ENCODE data around the gene ALPK3. TPM values are rescaled to one million over a fixed set of nuclear protein-coding genes. Genes with fewer than 3 reads are reported as not detected.
A peak's percentile ranks its signal among the peaks of the same experiment; 100 is the strongest.
"Not testable (repeated sequence)": the region's sequence is repeated elsewhere in the genome, so short reads cannot be mapped to it uniquely, and the experiment has no call there.

ALPK3 gene
- total RNA-seq, 1 experiment from 2014 or later: 0.11 TPM

DNA sequence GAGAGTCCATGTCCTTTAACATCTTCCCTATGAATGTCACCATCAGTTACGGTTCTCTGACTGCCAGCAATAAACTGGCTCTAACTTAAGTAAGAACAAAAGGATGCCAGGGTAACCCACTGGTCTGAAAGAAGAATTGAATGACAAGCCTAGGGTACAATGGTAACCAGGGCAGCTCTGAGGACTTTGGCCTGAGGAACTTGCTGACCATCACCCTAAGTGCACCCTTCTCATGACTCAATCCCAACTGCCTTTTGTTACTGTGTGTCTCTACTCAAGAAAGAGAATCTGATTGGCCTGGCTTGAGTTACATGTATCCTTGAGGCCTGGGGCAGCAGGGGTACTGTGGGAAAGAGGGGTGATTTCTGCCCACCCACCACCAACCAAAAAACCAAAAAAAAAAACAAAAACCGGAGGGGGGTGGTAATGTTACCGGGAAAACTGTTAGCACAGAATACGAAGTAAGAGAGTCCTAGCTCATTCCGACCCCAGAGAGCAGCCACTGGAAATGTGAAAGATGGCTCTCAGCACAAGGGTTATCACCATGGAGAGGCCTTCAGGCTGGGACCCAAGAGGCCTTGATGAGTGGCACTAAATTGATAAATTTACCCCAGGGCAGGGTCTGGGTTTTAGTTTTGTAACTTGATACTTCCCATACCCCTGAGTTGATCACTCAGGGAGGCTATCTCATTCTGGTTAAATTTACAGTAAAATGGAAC, 58.0 kb downstream of the ALPK3 start:
- DNase-seq (ENCODE audit: low read depth): no peak

GRCh38 chr15:84876269-84876668, 59.1 kb downstream of the ALPK3 start:
- DNase-seq (ENCODE audit: low read depth): no peak

DNA sequence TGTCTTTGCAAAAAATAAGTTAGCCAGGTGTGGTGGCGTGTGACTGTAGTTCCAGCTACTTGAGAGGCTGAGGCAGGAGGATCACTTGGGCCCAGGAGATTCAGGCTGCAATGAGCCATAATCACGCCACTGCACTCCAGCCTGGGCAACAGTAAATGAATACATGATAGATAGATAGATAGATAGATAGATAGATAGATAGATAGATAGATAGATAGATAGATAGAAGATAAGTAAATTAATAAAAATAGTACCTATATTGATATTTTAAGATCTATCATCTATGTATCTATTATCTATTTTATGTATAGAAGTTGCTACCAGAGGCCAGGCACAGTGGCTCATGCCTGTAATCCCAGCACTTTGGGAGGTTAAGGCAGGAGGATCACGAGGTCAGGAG, 60.5 kb downstream of the ALPK3 start:
- DNase-seq (ENCODE audit: low read depth): not testable (repeated sequence)

DNA sequence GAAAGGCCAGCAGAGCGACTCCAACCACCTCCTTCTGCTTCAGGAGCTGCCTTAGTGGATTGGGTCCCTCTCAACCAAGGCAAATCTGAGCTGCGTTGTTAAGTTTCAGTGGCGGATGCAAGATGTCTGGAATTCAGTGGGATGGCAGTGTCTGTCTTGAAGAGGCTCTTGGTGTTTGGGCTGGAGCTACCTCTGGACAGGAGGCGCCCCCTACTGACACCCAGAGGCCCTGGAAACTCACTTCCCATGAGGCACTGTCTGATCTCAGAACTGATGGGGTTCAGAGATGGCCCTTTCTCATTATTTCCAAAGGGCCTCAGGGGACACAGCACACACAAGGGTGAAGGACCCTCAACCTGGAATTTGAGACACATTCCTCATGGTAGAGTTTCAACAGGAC, 61.3 kb downstream of the ALPK3 start:
- peak; percentile 43 for DNase-seq (ENCODE audit: low read depth)

- no peak for DNase-seq (ENCODE audit: low read depth)
These were observed 62.1 kb downstream of the ALPK3 start for GRCh38 chr15:84879088-84879780.

DNA sequence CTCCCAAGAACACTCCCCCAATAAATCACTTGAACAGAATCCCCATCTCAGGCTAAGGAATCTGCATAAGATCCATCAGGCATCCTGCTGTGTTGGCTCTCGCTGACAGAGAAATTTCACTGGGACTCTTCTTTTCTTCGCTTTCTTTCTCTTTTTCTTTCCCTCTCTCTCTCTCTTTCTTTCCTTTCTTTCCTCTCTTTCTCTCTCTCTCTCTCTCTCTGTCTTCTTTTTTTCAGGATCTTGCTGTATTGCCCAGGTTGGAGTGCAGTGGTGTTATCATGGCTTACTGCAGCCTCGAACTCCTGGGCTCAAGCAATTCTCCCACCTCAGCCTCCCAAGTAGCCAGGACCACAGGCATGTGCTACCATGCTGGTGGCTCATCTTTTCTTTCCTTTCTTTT, 62.9 kb downstream of the ALPK3 start:
- DNase-seq (ENCODE audit: low read depth): no peak

DNA sequence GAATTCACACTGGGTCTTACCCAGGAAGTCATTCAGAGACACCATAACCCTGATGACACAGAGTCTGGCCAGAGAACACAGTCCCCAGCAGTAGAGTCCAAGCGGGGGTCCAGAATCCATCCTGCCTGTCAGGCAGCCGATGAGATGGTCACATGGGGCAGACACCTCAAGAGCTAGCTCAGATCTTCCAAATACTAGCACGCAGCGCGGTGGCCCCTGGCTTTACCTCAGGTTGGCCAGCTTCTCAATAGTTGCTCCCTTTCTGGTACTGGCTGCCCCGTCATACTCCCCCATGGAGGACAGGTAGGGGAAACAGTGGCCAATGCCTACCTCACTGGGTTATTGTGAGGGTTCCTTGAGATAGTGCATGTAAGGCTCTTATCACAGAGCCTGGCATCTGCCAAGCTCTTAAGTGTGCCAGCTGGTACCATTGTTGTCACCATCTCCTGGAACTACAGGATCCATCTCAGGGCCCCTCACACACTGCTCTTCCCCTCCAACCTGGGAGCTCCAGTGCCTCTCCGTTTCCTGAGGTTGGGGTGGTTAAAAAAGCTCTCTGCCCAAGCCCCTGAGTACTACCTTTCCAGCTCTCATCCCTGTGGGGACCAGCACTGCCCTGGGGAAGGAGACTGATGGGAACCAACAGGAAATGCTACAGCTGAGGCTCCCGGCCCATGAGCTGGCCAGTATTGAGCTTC, 63.8 kb downstream of the ALPK3 start:
- no peak for DNase-seq (ENCODE audit: low read depth)

- DNase-seq (ENCODE audit: low read depth): no peak
These were observed 64.3 kb downstream of the ALPK3 start for GRCh38 chr15:84881520-84881830.

DNA sequence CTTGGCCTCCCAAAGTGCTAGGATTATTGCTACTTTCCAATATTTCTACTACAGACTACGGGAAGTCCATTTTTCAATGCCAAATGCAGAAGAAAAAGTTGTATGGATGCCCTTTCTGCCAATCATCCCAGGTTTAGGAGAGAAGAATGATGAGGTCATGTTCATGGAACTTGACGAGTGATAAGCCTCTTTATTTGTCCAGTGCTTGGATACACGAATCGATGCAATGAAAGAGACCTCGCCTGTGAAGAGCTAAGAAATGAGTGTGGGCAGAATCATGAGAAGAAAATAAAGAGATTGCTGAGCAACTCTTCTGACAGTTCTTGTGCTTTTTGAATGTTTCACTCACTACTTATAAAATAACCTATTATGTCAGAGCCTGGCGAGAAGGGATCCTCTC, 66.3 kb downstream of the ALPK3 start:
- DNase-seq (ENCODE audit: low read depth): no peak

- no peak for DNase-seq (ENCODE audit: low read depth)
These were observed 67.0 kb downstream of the ALPK3 start, which contains the start of gene SLC28A1 for GRCh38 chr15:84883916-84884781. Gene SLC28A1, plus strand, starts transcription at chr15:84884662. Its CDS starts 3,099 bp downstream, at chr15:84887761.

DNA sequence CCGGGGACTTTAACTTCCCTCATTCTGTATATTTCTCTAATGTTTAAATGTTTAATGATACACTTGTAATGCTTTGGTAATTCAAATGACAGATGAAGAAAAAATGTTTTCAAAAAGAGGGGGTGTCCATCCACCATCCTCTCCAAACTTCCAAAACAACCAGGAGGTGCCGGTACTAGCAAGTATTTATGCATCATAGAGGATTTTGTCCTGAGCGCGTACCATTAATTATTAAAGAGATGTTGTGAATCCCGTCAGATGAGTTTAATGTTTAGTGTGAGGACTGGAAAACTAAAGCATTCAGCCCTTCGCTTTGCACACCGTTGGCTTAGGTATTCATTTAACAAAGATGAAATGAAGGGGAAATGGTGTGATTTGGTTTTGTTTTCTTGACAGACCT, 68.6 kb downstream of the ALPK3 start:
- no peak for DNase-seq (ENCODE audit: low read depth)

GRCh38 chr15:84886211-84886983, 69.2 kb downstream of the ALPK3 start:
- no peak for DNase-seq (ENCODE audit: low read depth)

DNA sequence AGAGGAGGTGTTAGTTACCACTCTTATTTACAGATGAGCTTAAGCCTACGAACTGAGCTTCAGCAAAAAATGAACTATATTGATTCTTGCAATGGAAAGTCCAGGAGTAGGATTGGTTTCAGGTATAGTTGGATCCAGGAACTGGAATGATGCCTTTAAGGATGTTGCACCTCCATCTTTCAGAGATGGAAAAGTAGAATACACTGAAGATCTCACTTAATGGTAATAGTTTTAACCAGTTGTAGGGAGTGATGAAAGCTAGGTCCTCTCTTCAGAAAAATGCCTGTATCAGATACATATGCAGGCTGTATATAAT, 69.8 kb downstream of the ALPK3 start:
- DNase-seq (ENCODE audit: low read depth): no peak

DNA sequence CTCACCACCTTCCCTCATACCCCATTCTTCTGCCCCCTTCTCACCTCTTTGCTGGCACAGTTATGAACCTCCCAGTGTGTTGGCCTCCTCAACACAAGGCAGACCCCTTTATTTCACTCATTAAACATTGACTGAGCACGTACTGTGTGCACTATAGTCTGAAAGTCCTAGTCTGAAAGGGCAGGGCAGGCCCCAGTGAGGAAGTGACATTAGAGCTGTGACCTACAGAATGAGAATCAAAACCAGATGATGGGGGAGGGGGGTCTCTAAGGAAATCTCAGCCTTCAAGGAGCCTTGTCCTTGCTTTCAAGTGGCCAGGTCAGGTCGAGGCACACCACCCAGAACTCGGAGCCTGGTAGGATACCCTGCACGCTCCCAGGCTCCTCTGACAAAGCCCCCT, 70.8 kb downstream of the ALPK3 start:
- DNase-seq (ENCODE audit: low read depth): no peak

- DNase-seq (ENCODE audit: low read depth): no peak
These were observed 71.5 kb downstream of the ALPK3 start for GRCh38 chr15:84888639-84889038.

DNA sequence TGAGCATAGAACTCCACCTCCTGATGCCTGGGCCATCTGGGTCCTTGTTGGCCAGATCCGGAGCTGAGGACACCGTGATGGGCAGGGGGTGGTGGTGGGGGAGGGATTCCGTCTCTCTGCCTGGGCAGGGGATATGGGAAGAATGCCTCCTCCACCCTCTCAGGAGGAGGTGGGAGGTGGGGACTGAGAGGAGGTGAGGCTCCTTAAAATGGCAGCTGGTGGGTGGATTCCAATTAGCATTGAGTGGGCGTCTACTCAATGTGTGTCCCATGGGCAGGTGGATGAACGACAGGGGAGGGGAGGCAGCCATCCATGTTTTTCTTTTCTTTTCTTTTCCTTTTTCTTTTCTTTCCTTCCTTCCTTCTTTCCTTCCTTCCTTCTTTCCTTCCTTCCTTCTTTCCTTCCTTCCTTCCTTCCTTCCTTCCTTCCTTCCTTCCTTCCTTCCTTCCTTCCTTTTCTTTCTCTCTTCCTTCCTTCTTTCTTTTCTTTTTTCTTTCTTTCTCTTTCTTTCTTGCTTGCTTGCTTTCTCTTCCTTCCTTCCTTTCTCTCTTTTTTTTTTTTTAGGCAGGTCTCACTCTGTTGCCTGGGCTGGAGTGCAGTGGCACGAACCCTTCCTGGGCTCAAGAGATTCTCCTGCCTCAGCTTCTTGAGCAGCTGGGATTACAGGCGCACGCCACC, 72.3 kb downstream of the ALPK3 start:
- DNase-seq (ENCODE audit: low read depth): no peak

DNA sequence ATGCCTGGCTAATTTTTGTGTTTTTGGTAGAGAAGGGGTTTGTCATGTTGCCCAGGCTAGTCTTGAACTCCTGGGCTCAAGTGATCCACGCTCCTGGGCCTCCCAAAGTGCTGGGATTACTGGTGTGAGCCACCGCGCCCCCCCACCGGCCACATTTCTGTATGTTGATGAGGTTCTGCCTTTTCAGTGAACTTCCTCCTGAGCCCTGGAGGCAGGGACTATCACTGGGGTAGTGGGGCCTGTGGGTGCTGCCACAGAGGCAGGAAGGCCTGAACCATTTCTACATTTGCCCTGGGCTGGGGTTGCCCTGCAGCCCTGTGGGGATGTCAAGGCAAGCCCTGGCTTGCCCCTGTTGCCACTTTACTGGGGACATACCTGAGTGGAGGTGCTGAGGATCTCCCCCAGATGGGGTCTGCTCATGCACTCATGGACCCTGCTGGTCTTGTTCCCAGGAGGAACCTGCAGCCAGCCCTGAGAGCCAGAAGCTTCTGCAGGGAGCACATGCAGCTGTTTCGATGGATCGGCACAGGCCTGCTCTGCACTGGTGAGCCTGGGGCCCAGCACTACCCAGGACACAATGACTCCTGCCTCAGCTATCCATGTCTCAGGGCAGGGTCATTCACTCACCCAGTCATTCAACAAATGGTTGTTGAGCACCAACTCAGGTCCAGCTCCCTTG, 73.0 kb downstream of the ALPK3 start:
- DNase-seq (ENCODE audit: low read depth): no peak

- DNase-seq (ENCODE audit: low read depth): no peak
These were observed 73.6 kb downstream of the ALPK3 start for GRCh38 chr15:84890670-84891162.

- no peak for DNase-seq (ENCODE audit: low read depth)
These were observed 74.2 kb downstream of the ALPK3 start for GRCh38 chr15:84891339-84891738.

GRCh38 chr15:84892786-84893307, 75.7 kb downstream of the ALPK3 start:
- no peak for DNase-seq (ENCODE audit: low read depth)
